ENCODE data around the gene ITGA8.
"Not testable (repeated sequence)": the region's sequence is repeated elsewhere in the genome, so short reads cannot be mapped to it uniquely, and the experiment has no call there.

The ITGA8 gene

GRCh38 chr10:15719899-15720634 lies at the start of gene ITGA8:
TSS of gene ITGA8 (minus strand) at chr10:15719922. CDS start at chr10:15719771, 151 bp downstream.
- no peak for DNase-seq (ENCODE audit: low read depth)

- DNase-seq (ENCODE audit: low read depth), result no peak
Observed at GRCh38 chr10:15764892-15765454, 45.3 kb upstream of the ITGA8 start.

GRCh38 chr10:15763006-15763405 lies 43.3 kb upstream of the ITGA8 start:
- DNase-seq (ENCODE audit: low read depth), result no peak

GRCh38 chr10:15762239-15762638 lies 42.5 kb upstream of the ITGA8 start:
- DNase-seq (ENCODE audit: low read depth), result not testable (repeated sequence)

GRCh38 chr10:15761224-15761623 lies 41.5 kb upstream of the ITGA8 start:
- DNase-seq (ENCODE audit: low read depth), result not testable (repeated sequence)

GRCh38 chr10:15760681-15761080 lies 41.0 kb upstream of the ITGA8 start:
- no peak for DNase-seq (ENCODE audit: low read depth)

GRCh38 chr10:15759265-15759664 lies 39.5 kb upstream of the ITGA8 start:
- DNase-seq (ENCODE audit: low read depth), result no peak

GRCh38 chr10:15758618-15759017 lies 38.9 kb upstream of the ITGA8 start:
- no peak for DNase-seq (ENCODE audit: low read depth)

GRCh38 chr10:15754937-15755336 lies 35.2 kb upstream of the ITGA8 start:
- no peak for DNase-seq (ENCODE audit: low read depth)

GRCh38 chr10:15751046-15751445 lies 31.3 kb upstream of the ITGA8 start:
- DNase-seq (ENCODE audit: low read depth), result no peak

- DNase-seq (ENCODE audit: low read depth), result no peak
Observed at GRCh38 chr10:15748126-15748525, 28.4 kb upstream of the ITGA8 start.

- no peak for DNase-seq (ENCODE audit: low read depth)
Observed at GRCh38 chr10:15747632-15748031, 27.9 kb upstream of the ITGA8 start.

- no peak for DNase-seq (ENCODE audit: low read depth)
Observed at GRCh38 chr10:15745751-15746150, 26.0 kb upstream of the ITGA8 start.

- DNase-seq (ENCODE audit: low read depth), result no peak
Observed at GRCh38 chr10:15744217-15744865, 24.6 kb upstream of the ITGA8 start.

GRCh38 chr10:15743443-15743842 lies 23.7 kb upstream of the ITGA8 start:
- no peak for DNase-seq (ENCODE audit: low read depth)

- DNase-seq (ENCODE audit: low read depth), result no peak
Observed at GRCh38 chr10:15742836-15743235, 23.1 kb upstream of the ITGA8 start.

GRCh38 chr10:15742102-15742501 lies 22.4 kb upstream of the ITGA8 start:
- DNase-seq (ENCODE audit: low read depth), result no peak

- DNase-seq (ENCODE audit: low read depth), result no peak
Observed at GRCh38 chr10:15741581-15741980, 21.9 kb upstream of the ITGA8 start.

- DNase-seq (ENCODE audit: low read depth), result no peak
Observed at GRCh38 chr10:15740261-15740660, 20.5 kb upstream of the ITGA8 start.

GRCh38 chr10:15739254-15739970 lies 19.7 kb upstream of the ITGA8 start:
- DNase-seq (ENCODE audit: low read depth), result no peak

GRCh38 chr10:15738270-15738925 lies 18.7 kb upstream of the ITGA8 start:
- no peak for DNase-seq (ENCODE audit: low read depth)

GRCh38 chr10:15737656-15738055 lies 17.9 kb upstream of the ITGA8 start:
- DNase-seq (ENCODE audit: low read depth), result no peak

Measured in activated gamma-delta T cell treated with anti-CD3 and anti-CD28 coated beads, Interleukin-2, amount 50 U/mL, for 16 hours (primary cell).